Stimulated activated CD4-positive, alpha-beta T cell treated with anti-CD3 and anti-CD28 coated beads, Interleukin-2, amount 100 ng/mL, for 24 hours (primary cell): ENCODE measurements around the gene MTF1.
"Not testable (repeated sequence)": the region's sequence is repeated elsewhere in the genome, so short reads cannot be mapped to it uniquely, and the experiment has no call there.

Experiments
- DNase-seq, 2 donors: peaks; one replicate each; pipeline ENCODE4 v3.0.0-alpha.2; 2020

MTF1 gene

GRCh38 chr1:37859507-37860345, at the start of gene MTF1:
Gene MTF1, minus strand, starts transcription at chr1:37859592. Its CDS starts 1,934 bp downstream, at chr1:37857658.
- peak; percentile 95 to 97 for DNase-seq

GRCh38 chr1:37908531-37908930, 49.1 kb upstream of the MTF1 start:
- DNase-seq: not testable (repeated sequence)

- DNase-seq: not testable (repeated sequence)
Observed at GRCh38 chr1:37907416-37908125, 48.2 kb upstream of the MTF1 start.

- not testable (repeated sequence) for DNase-seq
Observed at GRCh38 chr1:37906591-37906990, 47.2 kb upstream of the MTF1 start.

GRCh38 chr1:37905727-37906126, 46.3 kb upstream of the MTF1 start:
- no peak for DNase-seq

- DNase-seq: not testable (repeated sequence)
Observed at GRCh38 chr1:37903921-37904320, 44.5 kb upstream of the MTF1 start.

- DNase-seq: no peak
Observed at GRCh38 chr1:37902983-37903382, 43.6 kb upstream of the MTF1 start.

- DNase-seq: no peak
Observed at GRCh38 chr1:37901893-37902225, 42.5 kb upstream of the MTF1 start.

- DNase-seq: no peak
Observed at GRCh38 chr1:37901191-37901892, 42.0 kb upstream of the MTF1 start.

GRCh38 chr1:37897563-37897962, 38.2 kb upstream of the MTF1 start:
- not testable (repeated sequence) for DNase-seq

- no peak for DNase-seq
Observed at GRCh38 chr1:37893673-37894072, 34.3 kb upstream of the MTF1 start.

- DNase-seq: no peak
Observed at GRCh38 chr1:37892151-37893047, 33.0 kb upstream of the MTF1 start.

- no peak for DNase-seq
Observed at GRCh38 chr1:37890378-37891014, 31.1 kb upstream of the MTF1 start.

GRCh38 chr1:37888022-37888700, 28.8 kb upstream of the MTF1 start:
- DNase-seq: no peak

- no peak for DNase-seq
Observed at GRCh38 chr1:37884145-37884544, 24.8 kb upstream of the MTF1 start.

GRCh38 chr1:37883671-37884070, 24.3 kb upstream of the MTF1 start:
- no peak for DNase-seq

- DNase-seq: no peak
Observed at GRCh38 chr1:37879865-37880264, 20.5 kb upstream of the MTF1 start.

GRCh38 chr1:37878071-37878470, 18.7 kb upstream of the MTF1 start:
- no peak for DNase-seq

GRCh38 chr1:37875833-37876232, 16.4 kb upstream of the MTF1 start:
- DNase-seq: no peak

- DNase-seq: no peak
Observed at GRCh38 chr1:37872692-37873091, 13.3 kb upstream of the MTF1 start.

- DNase-seq: no peak
Observed at GRCh38 chr1:37868466-37868865, 9.1 kb upstream of the MTF1 start.
